Measurements from ENCODE around the gene KRT6B.
A peak's percentile ranks its signal among the peaks of the same experiment; 100 is the strongest.

KRT6B gene

GRCh38 chr12:52402873-52403540 is 48.9 kb downstream of the KRT6B start:
- no peaks in the 10 kb centered on the region for H3K9me3 ChIP-seq (ENCODE audit: insufficient read depth, low read depth, low read length)
- no peak overlapping the region for H4K8ac ChIP-seq (ENCODE audit: low read depth, low read length)
- no peaks in the 10 kb centered on the region for H3K79me1 ChIP-seq (ENCODE audit: low read length)
- H4K91ac ChIP-seq (ENCODE audit: low read depth, low read length): no peak overlapping the region
- no peaks in the 10 kb centered on the region for H3K36me3 ChIP-seq (ENCODE audit: control insufficient read depth in 1 of 2, insufficient read depth in 2 of 2, low read length in 2 of 2)
- H2AK5ac ChIP-seq (ENCODE audit: low read length): no peak overlapping the region
- H2BK120ac ChIP-seq (ENCODE audit: insufficient read depth, low read length, poor library complexity): no peak overlapping the region
- no peak overlapping the region for H3K23ac ChIP-seq (ENCODE audit: low read length)
- no peak overlapping the region for H4K12ac ChIP-seq (ENCODE audit: low read depth, low read length)
- H3K79me2 ChIP-seq (ENCODE audit: control insufficient read depth, insufficient read depth, low read length, poor library complexity): no peaks in the 10 kb centered on the region
- no peak overlapping the region for H2AFZ ChIP-seq (ENCODE audit: insufficient read depth, low read length, poor library complexity)
- WGBS (ENCODE audit: extremely low coverage, insufficient coverage, insufficient read length): no CpG with 5 or more reads among the region's 3 CpGs
- no peaks in the 10 kb centered on the region for H3K27me3 ChIP-seq (ENCODE audit: insufficient read depth, low read length)
- no peak overlapping the region for H3K27ac ChIP-seq (ENCODE audit: low read depth, low read length)
- H3K9ac ChIP-seq (ENCODE audit: low read length): no peak overlapping the region
- H3K4me2 ChIP-seq (ENCODE audit: low read length): no peak overlapping the region
- H3K4me1 ChIP-seq (ENCODE audit: control insufficient read depth in 1 of 2, insufficient read depth in 2 of 2, low read length in 2 of 2): no peaks in the 10 kb centered on the region
- no peak overlapping the region for H3K4ac ChIP-seq (ENCODE audit: low read depth, low read length)
- H3K18ac ChIP-seq (ENCODE audit: low read length): no peak overlapping the region
- no peak overlapping the region for H3K4me3 ChIP-seq (ENCODE audit: low read depth, low read length)
- H2BK12ac ChIP-seq (ENCODE audit: low read length): no peak overlapping the region
- DNase-seq: no peak
- no peak overlapping the region for H2BK5ac ChIP-seq (ENCODE audit: low read depth, low read length, poor library complexity)
- H3K14ac ChIP-seq (ENCODE audit: low read length): no peak overlapping the region

- no peak overlapping the region for H2AFZ ChIP-seq (ENCODE audit: insufficient read depth, low read length, poor library complexity)
- no peaks in the 10 kb centered on the region for H3K79me2 ChIP-seq (ENCODE audit: control insufficient read depth, insufficient read depth, low read length, poor library complexity)
- WGBS (ENCODE audit: extremely low coverage, insufficient coverage, insufficient read length): no CpG with 5 or more reads among the region's 2 CpGs
- DNase-seq: no peak
- no peak overlapping the region for H4K91ac ChIP-seq (ENCODE audit: low read depth, low read length)
- no peaks in the 10 kb centered on the region for H3K27me3 ChIP-seq (ENCODE audit: insufficient read depth, low read length)
- no peak overlapping the region for H3K18ac ChIP-seq (ENCODE audit: low read length)
- no peak overlapping the region for H4K8ac ChIP-seq (ENCODE audit: low read depth, low read length)
- no peak overlapping the region for H2BK5ac ChIP-seq (ENCODE audit: low read depth, low read length, poor library complexity)
- H3K36me3 ChIP-seq (ENCODE audit: control insufficient read depth in 1 of 2, insufficient read depth in 2 of 2, low read length in 2 of 2): no peaks in the 10 kb centered on the region
- H3K27ac ChIP-seq (ENCODE audit: low read depth, low read length): no peak overlapping the region
- no peak overlapping the region for H2BK12ac ChIP-seq (ENCODE audit: low read length)
- no peak overlapping the region for H2BK120ac ChIP-seq (ENCODE audit: insufficient read depth, low read length, poor library complexity)
- no peak overlapping the region for H3K4ac ChIP-seq (ENCODE audit: low read depth, low read length)
- H3K4me1 ChIP-seq (ENCODE audit: control insufficient read depth in 1 of 2, insufficient read depth in 2 of 2, low read length in 2 of 2): no peaks in the 10 kb centered on the region
- H3K4me2 ChIP-seq (ENCODE audit: low read length): no peak overlapping the region
- no peak overlapping the region for H2AK5ac ChIP-seq (ENCODE audit: low read length)
- H3K9ac ChIP-seq (ENCODE audit: low read length): no peak overlapping the region
- no peak overlapping the region for H3K4me3 ChIP-seq (ENCODE audit: low read depth, low read length)
- no peak overlapping the region for H4K12ac ChIP-seq (ENCODE audit: low read depth, low read length)
- no peak overlapping the region for H3K23ac ChIP-seq (ENCODE audit: low read length)
- no peaks in the 10 kb centered on the region for H3K79me1 ChIP-seq (ENCODE audit: low read length)
- H3K9me3 ChIP-seq (ENCODE audit: insufficient read depth, low read depth, low read length): no peaks in the 10 kb centered on the region
- H3K14ac ChIP-seq (ENCODE audit: low read length): no peak overlapping the region
These were observed 49.6 kb downstream of the KRT6B start for GRCh38 chr12:52402377-52402776.

GRCh38 chr12:52401926-52402325 is 50.0 kb downstream of the KRT6B start:
- H3K14ac ChIP-seq (ENCODE audit: low read length): no peak overlapping the region
- H3K23ac ChIP-seq (ENCODE audit: low read length): no peak overlapping the region
- no peak overlapping the region for H3K18ac ChIP-seq (ENCODE audit: low read length)
- no peak overlapping the region for H2AK5ac ChIP-seq (ENCODE audit: low read length)
- no peak overlapping the region for H4K8ac ChIP-seq (ENCODE audit: low read depth, low read length)
- no peak overlapping the region for H3K9ac ChIP-seq (ENCODE audit: low read length)
- no peaks in the 10 kb centered on the region for H3K79me1 ChIP-seq (ENCODE audit: low read length)
- no peak overlapping the region for H2BK12ac ChIP-seq (ENCODE audit: low read length)
- no peaks in the 10 kb centered on the region for H3K36me3 ChIP-seq (ENCODE audit: control insufficient read depth in 1 of 2, insufficient read depth in 2 of 2, low read length in 2 of 2)
- H3K4ac ChIP-seq (ENCODE audit: low read depth, low read length): no peak overlapping the region
- H2BK120ac ChIP-seq (ENCODE audit: insufficient read depth, low read length, poor library complexity): no peak overlapping the region
- peak; percentile 9 to 53 for DNase-seq
- no peaks in the 10 kb centered on the region for H3K27me3 ChIP-seq (ENCODE audit: insufficient read depth, low read length)
- no peaks in the 10 kb centered on the region for H3K4me1 ChIP-seq (ENCODE audit: control insufficient read depth in 1 of 2, insufficient read depth in 2 of 2, low read length in 2 of 2)
- no peak overlapping the region for H4K12ac ChIP-seq (ENCODE audit: low read depth, low read length)
- no peak overlapping the region for H2BK5ac ChIP-seq (ENCODE audit: low read depth, low read length, poor library complexity)
- no peaks in the 10 kb centered on the region for H3K9me3 ChIP-seq (ENCODE audit: insufficient read depth, low read depth, low read length)
- no peaks in the 10 kb centered on the region for H3K79me2 ChIP-seq (ENCODE audit: control insufficient read depth, insufficient read depth, low read length, poor library complexity)
- H2AFZ ChIP-seq (ENCODE audit: insufficient read depth, low read length, poor library complexity): no peak overlapping the region
- WGBS (ENCODE audit: extremely low coverage, insufficient coverage, insufficient read length): no CpG with 5 or more reads among the region's 4 CpGs
- no peak overlapping the region for H3K27ac ChIP-seq (ENCODE audit: low read depth, low read length)
- H4K91ac ChIP-seq (ENCODE audit: low read depth, low read length): no peak overlapping the region
- H3K4me3 ChIP-seq (ENCODE audit: low read depth, low read length): no peak overlapping the region
- no peak overlapping the region for H3K4me2 ChIP-seq (ENCODE audit: low read length)

- H3K79me2 ChIP-seq (ENCODE audit: control insufficient read depth, insufficient read depth, low read length, poor library complexity): no peaks in the 10 kb centered on the region
These were observed 50.4 kb downstream of the KRT6B start for GRCh38 chr12:52401526-52401925.

More at GRCh38 chr12:52401526-52401925, 50.4 kb downstream of the KRT6B start:
- no peak overlapping the region for H3K18ac ChIP-seq (ENCODE audit: low read length)
- H4K91ac ChIP-seq (ENCODE audit: low read depth, low read length): no peak overlapping the region
- no peaks in the 10 kb centered on the region for H3K36me3 ChIP-seq (ENCODE audit: control insufficient read depth in 1 of 2, insufficient read depth in 2 of 2, low read length in 2 of 2)
- H3K23ac ChIP-seq (ENCODE audit: low read length): no peak overlapping the region
- H2BK12ac ChIP-seq (ENCODE audit: low read length): no peak overlapping the region
- H3K4me3 ChIP-seq (ENCODE audit: low read depth, low read length): no peak overlapping the region
- H4K8ac ChIP-seq (ENCODE audit: low read depth, low read length): no peak overlapping the region
- H4K12ac ChIP-seq (ENCODE audit: low read depth, low read length): no peak overlapping the region
- no peak overlapping the region for H3K27ac ChIP-seq (ENCODE audit: low read depth, low read length)
- no peak overlapping the region for H2BK5ac ChIP-seq (ENCODE audit: low read depth, low read length, poor library complexity)
- no peak overlapping the region for H3K4ac ChIP-seq (ENCODE audit: low read depth, low read length)
- H3K79me1 ChIP-seq (ENCODE audit: low read length): no peaks in the 10 kb centered on the region
- no peak overlapping the region for H2BK120ac ChIP-seq (ENCODE audit: insufficient read depth, low read length, poor library complexity)
- H3K4me1 ChIP-seq (ENCODE audit: control insufficient read depth in 1 of 2, insufficient read depth in 2 of 2, low read length in 2 of 2): no peaks in the 10 kb centered on the region
- WGBS (ENCODE audit: extremely low coverage, insufficient coverage, insufficient read length): no CpG with 5 or more reads among the region's 5 CpGs
- H2AFZ ChIP-seq (ENCODE audit: insufficient read depth, low read length, poor library complexity): no peak overlapping the region
- no peak overlapping the region for H3K4me2 ChIP-seq (ENCODE audit: low read length)
- DNase-seq: no peak
- no peaks in the 10 kb centered on the region for H3K27me3 ChIP-seq (ENCODE audit: insufficient read depth, low read length)
- H3K14ac ChIP-seq (ENCODE audit: low read length): no peak overlapping the region
- H3K9me3 ChIP-seq (ENCODE audit: insufficient read depth, low read depth, low read length): no peaks in the 10 kb centered on the region
- H3K9ac ChIP-seq (ENCODE audit: low read length): no peak overlapping the region
- H2AK5ac ChIP-seq (ENCODE audit: low read length): no peak overlapping the region
